Measurements from ENCODE around the gene CUL3.
A peak's percentile ranks its signal among the peaks of the same experiment; 100 is the strongest.
"Not testable (repeated sequence)": the region's sequence is repeated elsewhere in the genome, so short reads cannot be mapped to it uniquely, and the experiment has no call there.

The CUL3 gene

GRCh38 chr2:224595518-224595917, 10.4 kb upstream of the CUL3 start:
- no peak for DNase-seq
- no peak for TF ChIP-seq POLR2A (IDR thresholded peaks at IDR 0.05; ENCODE audit: low read length)
- TF ChIP-seq GATA1 (IDR thresholded peaks at IDR 0.05; ENCODE audit: low read depth, low read length): no peak

DNA sequence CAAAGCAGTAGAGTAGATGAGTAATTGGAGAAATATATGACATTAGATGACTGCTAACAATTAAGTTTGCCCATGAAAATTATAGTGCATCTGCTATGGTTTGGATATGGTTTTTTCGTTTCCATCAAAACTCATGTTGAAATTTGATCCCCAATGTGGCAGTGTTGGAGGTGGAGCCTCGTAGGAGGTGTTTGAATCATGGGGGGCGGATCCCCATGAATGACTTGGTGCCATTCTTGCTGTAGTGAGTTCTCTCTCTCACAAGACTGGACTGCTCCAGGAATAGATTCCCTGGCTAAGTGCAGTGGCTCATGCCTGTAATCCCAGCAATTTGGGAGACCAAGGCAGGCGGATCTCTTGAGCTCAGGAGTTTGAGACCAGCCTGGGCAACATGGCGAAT, 9.7 kb upstream of the CUL3 start:
- DNase-seq: no peak
- TF ChIP-seq GATA1 (IDR thresholded peaks at IDR 0.05; ENCODE audit: low read depth, low read length) (no peak), POLR2A (IDR thresholded peaks at IDR 0.05; ENCODE audit: low read length) (no peak)

DNA sequence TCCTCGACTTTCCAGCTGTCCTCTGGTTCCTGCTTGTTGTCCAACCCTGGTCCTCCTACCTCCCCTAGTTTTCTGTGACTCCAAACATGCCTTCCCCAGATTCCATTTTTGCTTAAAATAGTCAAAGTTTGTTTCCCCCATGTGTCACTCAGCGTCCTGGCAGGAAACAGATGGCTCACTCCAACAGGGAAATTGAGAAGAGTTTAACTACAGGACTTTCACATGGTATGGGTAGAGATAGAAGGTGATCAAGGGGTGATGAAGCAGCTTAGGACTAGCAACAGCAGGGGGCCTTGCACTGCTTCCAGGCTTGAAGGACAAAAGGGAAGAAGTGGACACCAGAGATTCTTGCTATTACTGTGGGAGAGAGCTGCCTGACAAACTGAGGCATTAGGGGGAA, 6.1 kb upstream of the CUL3 start:
- no peak for DNase-seq
- TF ChIP-seq GATA1 (IDR thresholded peaks at IDR 0.05; ENCODE audit: low read depth, low read length) (no peak), POLR2A (IDR thresholded peaks at IDR 0.05; ENCODE audit: low read length) (no peak)

- peak; percentile 58 to 66 for DNase-seq
- TF ChIP-seq GATA1 (IDR thresholded peaks at IDR 0.05; ENCODE audit: low read depth, low read length) (no peak), POLR2A (IDR thresholded peaks at IDR 0.05; ENCODE audit: low read length) (peak; percentile 74)
These were observed 1.0 kb upstream of the CUL3 start for GRCh38 chr2:224586127-224586695.

DNA sequence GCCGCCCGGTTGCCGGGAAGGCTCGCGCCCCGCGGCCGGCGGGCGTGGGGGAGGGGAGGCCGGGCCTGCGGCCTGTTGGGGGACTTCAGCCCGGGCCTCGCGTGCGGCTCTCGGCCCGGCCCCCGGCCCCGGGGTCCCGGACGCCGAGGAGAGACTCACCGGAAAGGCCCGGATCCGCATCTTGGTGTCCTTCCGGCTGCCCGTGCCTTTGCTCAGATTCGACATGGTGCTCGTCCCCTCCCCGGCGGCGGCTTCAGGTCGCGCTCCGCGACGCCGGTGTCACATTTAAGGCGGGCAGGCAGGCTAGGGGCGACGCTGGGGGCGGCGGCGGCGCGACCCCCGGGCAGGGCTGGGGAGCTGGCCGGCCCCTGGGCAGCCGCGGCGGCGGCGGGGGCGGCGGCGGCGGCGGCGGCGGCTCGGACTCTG, 365 bp downstream of the CUL3 start:
- DNase-seq: peak; percentile 66 to 77
- TF ChIP-seq GATA1 (IDR thresholded peaks at IDR 0.05; ENCODE audit: low read depth, low read length): no peak
- no peak for TF ChIP-seq POLR2A (IDR thresholded peaks at IDR 0.05; ENCODE audit: low read length)

GRCh38 chr2:224584111-224584784, 915 bp downstream of the CUL3 start:
- TF ChIP-seq GATA1 (IDR thresholded peaks at IDR 0.05; ENCODE audit: low read depth, low read length) (no peak), POLR2A (IDR thresholded peaks at IDR 0.05; ENCODE audit: low read length) (no peak)
- DNase-seq: peak; percentile 60 to 77

- DNase-seq: not testable (repeated sequence)
These were observed 2.1 kb downstream of the CUL3 start for GRCh38 chr2:224583033-224583432.

DNA sequence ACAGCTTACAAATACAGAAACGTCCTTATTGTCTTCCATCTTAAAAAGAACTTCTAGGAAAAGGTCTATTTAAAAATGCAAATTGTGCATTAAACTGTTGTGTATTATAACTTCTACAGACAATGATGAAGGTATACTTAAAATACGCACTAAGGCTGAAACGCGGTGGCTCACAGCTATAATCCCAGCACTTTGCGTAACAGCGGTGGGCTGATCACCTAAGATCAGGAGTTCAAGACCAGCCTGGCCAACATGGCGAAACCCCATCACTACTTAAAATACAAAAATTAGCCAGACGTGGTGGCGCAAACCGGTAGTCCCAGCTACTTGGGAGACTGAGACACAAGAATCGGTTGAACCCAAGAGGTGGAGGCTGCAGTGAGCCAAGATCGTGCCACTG, 4.9 kb downstream of the CUL3 start:
- no peak for TF ChIP-seq POLR2A (IDR thresholded peaks at IDR 0.05; ENCODE audit: low read length)
- no peak for TF ChIP-seq GATA1 (IDR thresholded peaks at IDR 0.05; ENCODE audit: low read depth, low read length)
- DNase-seq: no peak

GRCh38 chr2:224579411-224579810, 5.8 kb downstream of the CUL3 start:
- no peak for TF ChIP-seq GATA1 (IDR thresholded peaks at IDR 0.05; ENCODE audit: low read depth, low read length)
- TF ChIP-seq POLR2A (IDR thresholded peaks at IDR 0.05; ENCODE audit: low read length): no peak
- DNase-seq: peak; percentile 15 to 25

GRCh38 chr2:224577541-224577940, 7.6 kb downstream of the CUL3 start:
- TF ChIP-seq POLR2A (IDR thresholded peaks at IDR 0.05; ENCODE audit: low read length): no peak
- TF ChIP-seq GATA1 (IDR thresholded peaks at IDR 0.05; ENCODE audit: low read depth, low read length): no peak
- DNase-seq: no peak

DNA sequence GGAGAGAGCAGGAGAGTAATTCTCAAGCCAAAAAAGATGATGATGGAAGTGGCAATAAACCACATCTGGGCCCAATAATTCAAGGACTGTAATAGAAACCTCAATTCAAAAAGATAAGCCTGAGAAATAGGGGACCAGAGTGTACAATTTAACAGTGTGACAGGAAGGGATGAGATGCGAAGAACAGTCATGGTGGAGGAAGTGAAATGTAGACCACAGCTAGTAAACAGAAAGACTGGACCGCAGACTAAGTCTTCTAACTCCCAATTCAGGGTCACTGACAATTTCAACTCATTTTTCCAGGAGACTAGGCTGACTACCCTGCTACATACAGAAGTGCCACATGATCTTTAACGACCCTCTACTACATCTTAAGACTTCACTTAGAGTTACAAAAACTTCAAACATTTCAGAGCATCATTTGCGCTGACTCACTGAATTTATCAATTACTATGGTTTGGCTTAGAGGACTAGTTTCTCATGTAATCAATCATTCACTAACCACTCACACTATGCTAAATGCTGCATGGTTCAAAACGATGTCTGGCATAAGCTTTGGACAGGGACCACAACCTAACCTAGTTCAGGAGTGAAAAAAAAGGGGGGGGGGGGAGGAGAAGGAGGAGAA, 9.0 kb downstream of the CUL3 start:
- TF ChIP-seq GATA1 (IDR thresholded peaks at IDR 0.05; ENCODE audit: low read depth, low read length) (no peak), POLR2A (IDR thresholded peaks at IDR 0.05; ENCODE audit: low read length) (no peak)
- DNase-seq: no peak

DNA sequence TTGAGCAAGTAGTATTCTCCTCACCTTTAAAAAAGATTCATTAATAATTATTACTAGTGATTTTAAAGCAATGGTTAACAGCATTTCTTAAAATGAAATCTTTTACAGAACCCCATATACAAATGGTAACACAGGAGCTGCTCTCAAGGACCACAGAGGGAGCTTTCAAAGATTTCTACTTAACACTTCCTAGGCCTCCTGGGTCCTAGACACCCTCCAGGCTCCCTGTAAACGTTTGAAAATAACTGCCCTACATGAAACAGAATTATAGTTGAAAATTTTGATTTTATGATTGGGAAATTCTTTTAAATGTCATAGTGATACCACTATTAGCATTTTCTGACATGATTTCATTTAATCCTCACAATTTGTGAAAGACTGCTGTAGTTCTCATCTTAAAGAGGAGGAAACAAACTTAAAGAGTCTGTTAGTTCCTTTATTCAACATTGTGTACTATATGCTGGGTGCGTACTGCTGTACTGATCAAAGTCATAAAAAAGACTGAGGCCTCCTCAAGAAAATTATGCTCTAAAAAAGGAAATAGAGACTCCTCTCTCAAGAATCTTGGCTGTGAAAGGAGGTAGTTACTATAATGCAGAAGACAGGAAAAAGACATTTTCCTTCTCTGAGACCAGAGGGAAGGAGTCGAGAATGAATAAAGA, 10.6 kb downstream of the CUL3 start:
- TF ChIP-seq POLR2A (IDR thresholded peaks at IDR 0.05; ENCODE audit: low read length): no peak
- TF ChIP-seq GATA1 (IDR thresholded peaks at IDR 0.05; ENCODE audit: low read depth, low read length): no peak
- DNase-seq: no peak

- TF ChIP-seq GATA1 (IDR thresholded peaks at IDR 0.05; ENCODE audit: low read depth, low read length): no peak
- TF ChIP-seq POLR2A (IDR thresholded peaks at IDR 0.05; ENCODE audit: low read length): no peak
- DNase-seq: no peak
These were observed 11.4 kb downstream of the CUL3 start for GRCh38 chr2:224573724-224574123.

GRCh38 chr2:224572338-224572737, 12.8 kb downstream of the CUL3 start:
- no peak for TF ChIP-seq GATA1 (IDR thresholded peaks at IDR 0.05; ENCODE audit: low read depth, low read length)
- no peak for TF ChIP-seq POLR2A (IDR thresholded peaks at IDR 0.05; ENCODE audit: low read length)

More at GRCh38 chr2:224572338-224572737, 12.8 kb downstream of the CUL3 start:
- DNase-seq: no peak

Data from erythroblast (primary cell).